Activated CD4-positive, alpha-beta memory T cell treated with anti-CD3 and anti-CD28 coated beads, Interleukin-2, amount 10 ng/mL, durations not matched to agents 7 days and 5 days (primary cell): ENCODE data around the gene ZBBX. TPM values are rescaled to one million over a fixed set of nuclear protein-coding genes. Genes with fewer than 3 reads are reported as not detected.

ENCODE experiments used
- CTCF ChIA-PET: fragments of 350-600 bp; sonication (Branson Sonifier 250); formaldehyde crosslinking; loops from one replicate; lab custom pipeline; 2021; ENCODE audit warnings: antibody characterized with exemption, inconsistent platforms; lab: Charles Lee
- POLR2A ChIA-PET: fragments of 350-600 bp; sonication (Branson Sonifier 250); formaldehyde crosslinking; loops from one replicate; lab custom pipeline; 2021; ENCODE audit warnings: antibody characterized with exemption; lab: Charles Lee
- DNase-seq: peaks from one replicate; pipeline ENCODE4 v3.0.0-alpha.2; 2020
- H3K27ac Mint-ChIP-seq: one replicate; pipeline ENCODE4 v1.8.0; 2021; ENCODE audit warnings: mild to moderate bottlenecking, mixed read lengths
- H3K27me3 Mint-ChIP-seq: one replicate; pipeline ENCODE4 v1.8.0; 2021; ENCODE audit warnings: mixed read lengths
- H3K36me3 Mint-ChIP-seq: one replicate; pipeline ENCODE4 v1.8.0; 2021; ENCODE audit warnings: low read depth, mixed read lengths
- H3K4me1 Mint-ChIP-seq: one replicate; pipeline ENCODE4 v1.8.0; 2021; ENCODE audit warnings: mixed read lengths
- H3K4me3 Mint-ChIP-seq: one replicate; pipeline ENCODE4 v1.8.0; 2021; ENCODE audit warnings: mild to moderate bottlenecking, mixed read lengths
- H3K9me3 Mint-ChIP-seq: one replicate; pipeline ENCODE4 v1.8.0; 2021; ENCODE audit warnings: mixed read lengths
- total RNA-seq, 2 experiments: library from RNA; stranded (reverse); gene quantifications; one replicate each; pipeline ENCODE4 v1.2.3, GENCODE V29; 2021

The ZBBX gene
- total RNA-seq, 2 experiments from 2014 or later: not detected

DNA sequence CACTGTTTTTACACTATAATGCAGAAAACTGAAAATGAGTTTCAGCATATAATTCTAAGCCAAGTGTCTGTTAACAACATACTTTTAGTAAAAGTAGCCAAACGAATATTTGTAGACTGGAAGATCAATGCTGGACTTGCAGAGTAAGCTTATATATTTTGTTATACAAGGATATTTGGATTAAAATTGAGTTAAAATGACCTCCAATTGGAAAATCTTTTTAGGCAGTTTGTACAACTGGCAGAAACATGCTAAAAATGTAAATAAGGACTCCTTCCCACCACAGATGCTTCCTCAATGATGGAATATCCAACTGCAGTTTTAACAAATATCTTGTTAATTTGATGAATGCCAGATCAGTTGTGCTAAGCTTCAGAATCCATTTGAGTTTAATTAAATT is 25.3 kb downstream of the ZBBX start:
- H3K27ac Mint-ChIP-seq: no peak overlapping the region
- H3K4me1 Mint-ChIP-seq: no peaks in the 10 kb centered on the region
- DNase-seq: no peak
- ChIA-PET POLR2A (no interaction called here), CTCF (no interaction called here)
- H3K9me3 Mint-ChIP-seq: no peaks in the 10 kb centered on the region
- H3K36me3 Mint-ChIP-seq: no peaks in the 10 kb centered on the region
- H3K4me3 Mint-ChIP-seq: no peak overlapping the region
- H3K27me3 Mint-ChIP-seq: no peaks in the 10 kb centered on the region

DNA sequence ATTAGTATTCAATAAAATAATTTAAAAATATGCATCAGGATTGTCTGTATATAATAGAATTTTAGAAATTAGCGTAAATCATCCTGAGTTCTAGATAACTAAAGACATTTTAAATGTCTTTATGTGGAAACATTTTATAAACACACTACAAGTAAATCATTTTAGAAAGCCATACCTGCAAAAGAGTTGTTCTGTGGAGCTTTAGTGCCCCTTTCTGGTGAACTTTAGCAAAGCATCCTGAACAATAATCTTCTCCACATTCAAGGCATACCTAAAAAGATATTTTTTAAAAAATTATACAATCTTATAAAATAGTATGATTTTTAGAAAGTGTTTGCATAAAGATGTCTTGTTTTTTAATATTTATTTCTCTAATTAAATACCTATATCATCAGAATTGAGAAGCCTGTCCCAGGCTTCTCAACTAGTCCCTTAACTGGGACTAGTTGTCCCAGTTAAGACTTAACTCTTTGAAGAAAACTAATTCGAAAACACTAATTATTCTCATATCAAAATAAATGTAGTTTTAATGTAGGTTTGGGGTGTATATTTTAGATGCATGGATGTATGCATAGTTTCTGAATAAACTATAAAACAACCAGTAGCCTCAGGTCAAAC is 29.7 kb downstream of the ZBBX start:
- Mint-ChIP-seq H3K36me3 (no peaks in the 10 kb centered on the region), H3K27me3 (no peaks in the 10 kb centered on the region), H3K9me3 (no peaks in the 10 kb centered on the region), H3K4me1 (no peaks in the 10 kb centered on the region), H3K27ac (no peak overlapping the region), H3K4me3 (no peak overlapping the region)
- ChIA-PET POLR2A (no interaction called here), CTCF (no interaction called here)
- no peak for DNase-seq

DNA sequence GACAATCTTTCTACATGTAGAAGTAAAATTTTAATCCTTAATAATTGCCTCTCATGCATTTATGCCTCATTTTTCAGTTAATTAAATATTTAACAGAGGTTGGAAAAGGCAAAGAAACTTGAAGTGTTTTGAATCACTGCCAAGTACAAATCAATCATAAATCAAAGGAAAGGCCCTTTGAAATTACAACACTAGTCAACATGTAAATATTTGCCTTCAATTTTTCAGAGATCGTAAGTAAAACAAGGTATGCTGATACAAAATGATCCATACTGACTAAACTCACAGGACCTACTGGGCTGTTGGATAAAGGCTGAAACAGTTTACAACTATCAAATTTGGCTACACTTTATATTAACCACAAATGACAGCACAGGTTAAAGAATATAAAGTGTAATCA is 33.9 kb downstream of the ZBBX start:
- Mint-ChIP-seq H3K36me3 (no peaks in the 10 kb centered on the region), H3K4me3 (no peak overlapping the region), H3K27ac (no peak overlapping the region), H3K9me3 (no peaks in the 10 kb centered on the region), H3K4me1 (no peaks in the 10 kb centered on the region), H3K27me3 (no peaks in the 10 kb centered on the region)
- CTCF ChIA-PET: no interaction called here
- no peak for DNase-seq
- POLR2A ChIA-PET: no interaction called here

- no peaks in the 10 kb centered on the region for H3K36me3 Mint-ChIP-seq
- no peak for DNase-seq
- no peak overlapping the region for H3K4me3 Mint-ChIP-seq
- CTCF ChIA-PET: no interaction called here
- H3K27me3 Mint-ChIP-seq: no peaks in the 10 kb centered on the region
- H3K9me3 Mint-ChIP-seq: no peaks in the 10 kb centered on the region
- no peak overlapping the region for H3K27ac Mint-ChIP-seq
- no peaks in the 10 kb centered on the region for H3K4me1 Mint-ChIP-seq
- POLR2A ChIA-PET: no interaction called here
Measured at GRCh38 chr3:167330993-167331785, 48.9 kb downstream of the ZBBX start.

GRCh38 chr3:167323572-167323971 is 56.5 kb downstream of the ZBBX start:
- CTCF ChIA-PET: no interaction called here
- H3K36me3 Mint-ChIP-seq: no peaks in the 10 kb centered on the region
- H3K27me3 Mint-ChIP-seq: no peaks in the 10 kb centered on the region
- no peaks in the 10 kb centered on the region for H3K9me3 Mint-ChIP-seq
- no peaks in the 10 kb centered on the region for H3K4me1 Mint-ChIP-seq
- DNase-seq: no peak
- H3K27ac Mint-ChIP-seq: no peak overlapping the region
- POLR2A ChIA-PET: no interaction called here
- no peak overlapping the region for H3K4me3 Mint-ChIP-seq

DNA sequence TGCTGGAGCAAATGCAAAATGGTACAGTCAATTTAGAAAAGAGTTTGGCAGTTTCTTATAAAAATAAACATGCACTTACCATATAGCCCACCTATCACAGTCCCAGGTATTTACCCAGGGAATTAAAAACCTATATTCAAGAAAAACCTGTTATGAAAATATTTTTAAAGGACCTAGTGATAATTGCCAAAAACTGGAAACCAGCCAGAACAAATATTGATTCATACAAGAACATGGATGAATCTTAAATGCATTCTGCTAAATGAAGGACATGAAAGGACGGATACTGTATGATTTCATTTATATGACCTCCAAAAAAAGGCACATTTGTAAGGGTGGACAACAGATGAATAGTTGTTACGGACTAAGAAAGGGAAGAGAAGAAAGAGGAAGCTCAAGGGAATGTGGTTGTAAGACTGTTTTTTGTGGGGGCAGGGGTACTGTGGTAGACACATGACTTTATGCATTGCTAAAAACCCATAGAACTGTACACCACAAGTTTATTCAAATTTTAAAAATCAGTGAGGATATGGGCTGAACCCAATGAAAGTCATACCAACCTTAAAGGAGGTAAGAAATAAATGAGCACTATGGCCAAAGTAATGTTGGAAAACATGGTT is 61.0 kb downstream of the ZBBX start:
- no peaks in the 10 kb centered on the region for H3K27me3 Mint-ChIP-seq
- H3K36me3 Mint-ChIP-seq: no peaks in the 10 kb centered on the region
- POLR2A ChIA-PET: no interaction called here

GRCh38 chr3:167318306-167318705 is 61.8 kb downstream of the ZBBX start:
- no peak for DNase-seq
- Mint-ChIP-seq H3K4me3 (no peak overlapping the region), H3K27me3 (no peaks in the 10 kb centered on the region), H3K27ac (no peak overlapping the region), H3K4me1 (no peaks in the 10 kb centered on the region), H3K36me3 (no peaks in the 10 kb centered on the region), H3K9me3 (no peaks in the 10 kb centered on the region)
- POLR2A ChIA-PET: no interaction called here
- CTCF ChIA-PET: no interaction called here

More for the DNA sequence above, 61.0 kb downstream of the ZBBX start:
- Mint-ChIP-seq H3K27ac (no peak overlapping the region), H3K4me1 (no peaks in the 10 kb centered on the region), H3K4me3 (no peak overlapping the region), H3K9me3 (no peaks in the 10 kb centered on the region)
- no peak for DNase-seq
- CTCF ChIA-PET: no interaction called here

GRCh38 chr3:167306319-167306718 is 73.8 kb downstream of the ZBBX start:
- Mint-ChIP-seq H3K36me3 (no peaks in the 10 kb centered on the region), H3K27me3 (no peaks in the 10 kb centered on the region), H3K27ac (no peak overlapping the region), H3K4me3 (no peak overlapping the region), H3K4me1 (no peaks in the 10 kb centered on the region), H3K9me3 (no peaks in the 10 kb centered on the region)
- CTCF ChIA-PET: no interaction called here
- DNase-seq: no peak
- POLR2A ChIA-PET: no interaction called here

DNA sequence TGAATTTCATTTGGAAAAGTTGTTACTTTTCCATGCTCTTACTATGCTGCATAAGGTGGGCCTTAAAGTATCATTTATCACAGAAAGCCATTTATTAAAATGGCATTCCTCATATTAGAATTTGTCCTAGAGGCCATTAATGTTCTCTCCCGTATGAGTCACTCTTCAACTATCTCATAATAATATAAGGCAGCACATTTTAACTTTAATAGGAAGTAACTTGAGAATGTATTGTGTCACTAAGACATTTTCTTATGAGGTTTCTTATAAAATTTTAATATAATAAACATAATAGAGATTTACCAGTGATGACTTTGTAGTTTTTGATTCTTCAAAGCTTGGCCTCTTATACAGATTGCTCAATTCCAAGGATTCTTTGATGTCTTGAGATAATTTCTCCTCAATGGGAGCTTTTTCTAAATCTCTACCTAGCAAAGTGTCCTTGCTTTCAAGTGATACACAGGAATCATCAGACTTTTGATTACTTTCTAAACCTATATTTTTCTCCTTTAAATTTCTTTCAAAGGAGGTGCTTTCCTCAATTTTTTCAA is 74.7 kb downstream of the ZBBX start:
- Mint-ChIP-seq H3K4me1 (no peaks in the 10 kb centered on the region), H3K27ac (no peak overlapping the region), H3K27me3 (no peaks in the 10 kb centered on the region), H3K9me3 (no peaks in the 10 kb centered on the region), H3K36me3 (no peaks in the 10 kb centered on the region), H3K4me3 (no peak overlapping the region)
- POLR2A ChIA-PET: no interaction called here
- DNase-seq: no peak
- CTCF ChIA-PET: no interaction called here

GRCh38 chr3:167304077-167304476 is 76.0 kb downstream of the ZBBX start:
- Mint-ChIP-seq H3K4me1 (no peaks in the 10 kb centered on the region), H3K4me3 (no peak overlapping the region), H3K36me3 (no peaks in the 10 kb centered on the region), H3K27ac (no peak overlapping the region), H3K27me3 (no peaks in the 10 kb centered on the region), H3K9me3 (no peaks in the 10 kb centered on the region)
- POLR2A ChIA-PET: no interaction called here
- DNase-seq: no peak
- CTCF ChIA-PET: no interaction called here

- POLR2A ChIA-PET: no interaction called here
- no peak overlapping the region for H3K4me3 Mint-ChIP-seq
- no peaks in the 10 kb centered on the region for H3K36me3 Mint-ChIP-seq
- CTCF ChIA-PET: no interaction called here
- no peaks in the 10 kb centered on the region for H3K9me3 Mint-ChIP-seq
- H3K27me3 Mint-ChIP-seq: no peaks in the 10 kb centered on the region
- no peak overlapping the region for H3K27ac Mint-ChIP-seq
- no peak for DNase-seq
- no peaks in the 10 kb centered on the region for H3K4me1 Mint-ChIP-seq
Measured at GRCh38 chr3:167302678-167303077, 77.4 kb downstream of the ZBBX start.

GRCh38 chr3:167300207-167300606 is 79.9 kb downstream of the ZBBX start:
- CTCF ChIA-PET: no interaction called here
- H3K4me1 Mint-ChIP-seq: no peaks in the 10 kb centered on the region
- H3K4me3 Mint-ChIP-seq: no peak overlapping the region
- H3K27me3 Mint-ChIP-seq: no peaks in the 10 kb centered on the region
- no peak overlapping the region for H3K27ac Mint-ChIP-seq
- POLR2A ChIA-PET: no interaction called here
- H3K36me3 Mint-ChIP-seq: no peaks in the 10 kb centered on the region
- H3K9me3 Mint-ChIP-seq: no peaks in the 10 kb centered on the region
- DNase-seq: no peak

- ChIA-PET POLR2A (no interaction called here), CTCF (interaction anchor here (0.9 kb wide), 1 partner anchor 8 kb away, joined by 3 read pairs; no protein-coding TSS in a partner anchor)
- no peak overlapping the region for H3K27ac Mint-ChIP-seq
- no peak for DNase-seq
- H3K36me3 Mint-ChIP-seq: no peaks in the 10 kb centered on the region
- no peaks in the 10 kb centered on the region for H3K4me1 Mint-ChIP-seq
- no peaks in the 10 kb centered on the region for H3K9me3 Mint-ChIP-seq
- H3K27me3 Mint-ChIP-seq: no peaks in the 10 kb centered on the region
- H3K4me3 Mint-ChIP-seq: no peak overlapping the region
Measured at GRCh38 chr3:167289435-167289834, 90.7 kb downstream of the ZBBX start.
